ENCODE measurements around the gene SCN7A. TPM values are rescaled to one million over a fixed set of nuclear protein-coding genes. Genes with fewer than 3 reads are reported as not detected.

SCN7A gene
- total and polyA plus RNA-seq, 2 of the 4 experiments (the other 2 are of a cell fraction): 0.39 to 0.90 TPM

DNA sequence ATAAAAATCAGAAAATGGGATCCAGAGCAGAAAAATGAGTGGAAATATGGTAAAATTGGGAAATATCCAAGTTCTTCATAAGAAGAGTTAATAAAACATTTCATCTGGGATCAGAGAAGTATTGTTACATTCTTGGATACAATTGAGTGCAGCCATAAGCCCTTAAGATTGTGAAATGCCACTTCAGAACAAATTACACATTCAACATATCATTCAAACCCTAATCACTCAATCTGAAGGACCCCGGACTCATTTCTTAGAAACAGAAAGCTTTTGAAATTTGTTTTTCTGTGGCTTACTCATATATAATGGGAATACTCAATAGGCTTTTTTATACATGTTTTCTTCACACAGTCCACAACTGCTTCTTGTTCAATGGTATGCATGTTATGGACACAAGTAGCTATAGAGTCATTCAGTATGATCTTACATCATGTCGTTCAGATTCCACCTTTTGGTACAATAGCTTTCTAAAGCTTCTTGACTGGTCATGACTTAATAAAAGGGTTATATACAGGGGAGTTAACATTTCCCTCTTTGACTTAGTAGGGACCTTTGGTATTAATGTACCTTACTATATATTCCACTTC is 39.9 kb downstream of the SCN7A start:
- Histone ChIP-seq H3K27ac (ENCODE audit: insufficient read depth, low read length) (no peak overlapping the region), H2BK20ac (ENCODE audit: low read depth, low read length) (no peak overlapping the region), H4K91ac (ENCODE audit: insufficient read depth, low read depth, low read length) (no peak overlapping the region), H3K4me3 (ENCODE audit: insufficient read depth, low read depth, low read length) (no peak overlapping the region), H3K27me3 (ENCODE audit: control insufficient read depth, insufficient read depth, low read length) (no peaks in the 10 kb centered on the region), H2BK5ac (ENCODE audit: low read depth, low read length, poor library complexity, severe bottlenecking) (no peak overlapping the region), H3K56ac (ENCODE audit: extremely low read depth, insufficient read depth, low read length) (no peak overlapping the region), H4K20me1 (ENCODE audit: insufficient read depth, low read length) (no peaks in the 10 kb centered on the region), H3K36me3 (ENCODE audit: control insufficient read depth, insufficient read depth, low read length) (no peaks in the 10 kb centered on the region), H3K79me1 (ENCODE audit: low read depth in 1 of 2, low read length in 2 of 2) (no peaks in the 10 kb centered on the region), H2AK9ac (replicated peaks; ENCODE audit: low read depth, low read length, poor library complexity) (no peak overlapping the region), H3K9ac (ENCODE audit: low read depth, low read length) (no peak overlapping the region), H3K4me1 (ENCODE audit: control insufficient read depth, insufficient read depth, low read length) (no peaks in the 10 kb centered on the region), H3K4ac (ENCODE audit: low read depth, low read length) (no peak overlapping the region), H2AK5ac (ENCODE audit: low read depth, low read length) (no peak overlapping the region), H3K9me1 (ENCODE audit: insufficient read depth, low read length) (no peaks in the 10 kb centered on the region), H4K8ac (ENCODE audit: low read depth in 2 of 2, low read length in 2 of 2) (no peak overlapping the region), H2BK120ac (ENCODE audit: low read depth, low read length) (no peak overlapping the region), H4K5ac (ENCODE audit: low read depth, low read length) (no peak overlapping the region), H3K4me2 (ENCODE audit: low read depth, low read length) (no peak overlapping the region), H3K14ac (replicated peaks; ENCODE audit: low read depth, low read length) (no peak overlapping the region), H2BK15ac (ENCODE audit: low read depth, low read length) (no peak overlapping the region), H3K9me3 (ENCODE audit: control insufficient read depth, insufficient read depth, low read length) (no peaks in the 10 kb centered on the region), H2AFZ (replicated peaks; ENCODE audit: low read length, poor library complexity) (no peak overlapping the region), H3K23ac (ENCODE audit: low read depth, low read length) (no peak overlapping the region), H3K18ac (ENCODE audit: low read depth, low read length) (no peak overlapping the region)
- BruUV-seq (replicated peaks): no TSS peak
- no peak for DNase-seq
- no CpG with 5 or more reads among the region's 2 CpGs for WGBS, 2 experiments (ENCODE audit: extremely low coverage in 2 of 2, insufficient read length in 1 of 2)
- no peak for TF ChIP-seq RAD21 (IDR thresholded peaks at IDR 0.05; ENCODE audit: low read length)
- no peak for TF ChIP-seq POLR2A (IDR thresholded peaks at IDR 0.05; ENCODE audit: low read depth, low read length)
- TF ChIP-seq BHLHE40 (IDR thresholded peaks at IDR 0.05; ENCODE audit: low read depth, low read length): no peak
- TF ChIP-seq, protein P1, sequence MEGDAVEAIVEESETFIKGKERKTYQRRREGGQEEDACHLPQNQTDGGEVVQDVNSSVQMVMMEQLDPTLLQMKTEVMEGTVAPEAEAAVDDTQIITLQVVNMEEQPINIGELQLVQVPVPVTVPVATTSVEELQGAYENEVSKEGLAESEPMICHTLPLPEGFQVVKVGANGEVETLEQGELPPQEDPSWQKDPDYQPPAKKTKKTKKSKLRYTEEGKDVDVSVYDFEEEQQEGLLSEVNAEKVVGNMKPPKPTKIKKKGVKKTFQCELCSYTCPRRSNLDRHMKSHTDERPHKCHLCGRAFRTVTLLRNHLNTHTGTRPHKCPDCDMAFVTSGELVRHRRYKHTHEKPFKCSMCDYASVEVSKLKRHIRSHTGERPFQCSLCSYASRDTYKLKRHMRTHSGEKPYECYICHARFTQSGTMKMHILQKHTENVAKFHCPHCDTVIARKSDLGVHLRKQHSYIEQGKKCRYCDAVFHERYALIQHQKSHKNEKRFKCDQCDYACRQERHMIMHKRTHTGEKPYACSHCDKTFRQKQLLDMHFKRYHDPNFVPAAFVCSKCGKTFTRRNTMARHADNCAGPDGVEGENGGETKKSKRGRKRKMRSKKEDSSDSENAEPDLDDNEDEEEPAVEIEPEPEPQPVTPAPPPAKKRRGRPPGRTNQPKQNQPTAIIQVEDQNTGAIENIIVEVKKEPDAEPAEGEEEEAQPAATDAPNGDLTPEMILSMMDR (conservative IDR thresholded peaks at IDR 0.05; ENCODE audit: low read depth, low read length): no peak
- TF ChIP-seq MXI1 (IDR thresholded peaks at IDR 0.05; ENCODE audit: borderline replicate concordance, low read depth, low read length): no peak
- TF ChIP-seq CHD1 (IDR thresholded peaks at IDR 0.05; ENCODE audit: low read depth, low read length): no peak
- no peak for TF ChIP-seq USF2 (IDR thresholded peaks at IDR 0.05; ENCODE audit: low read depth, low read length)
- no peak for TF ChIP-seq MAZ (IDR thresholded peaks at IDR 0.05; ENCODE audit: borderline replicate concordance, low read depth, low read length)
- TF ChIP-seq NFE2L2 (IDR thresholded peaks at IDR 0.05; ENCODE audit: low read depth, low read length): no peak
- no peak for TF ChIP-seq ELK1 (IDR thresholded peaks at IDR 0.05; ENCODE audit: borderline replicate concordance, low read depth, low read length)
- in situ Hi-C loops (cut with MboI; ENCODE audit: low sequenced_read_pairs) (no loop called here), intact Hi-C loops (cut with micrococcal nuclease) (no loop called here), dilution Hi-C loops (cut with HindIII; ENCODE audit: low sequenced_read_pairs, unreplicated experiment) (no loop called here)
- ChIA-PET POLR2A (ENCODE audit: unreplicated experiment) (no interaction called here), CTCF (interaction anchor here (0.8 kb wide), 1 partner anchor 11 kb away, joined by 3 read pairs; no protein-coding TSS in a partner anchor)
- no peak for ATAC-seq (ENCODE audit: low read depth)
